A549 (cell line): Measurements from ENCODE around the gene BLACAT1.

Experiments used
- CTCF ChIP-seq: fragments of >200 bp; sonication (Bioruptor Twin); formaldehyde crosslinking; IDR thresholded peaks from 3 replicates; pipeline ENCODE4 v1.5.1; 2016
- EP300 ChIP-seq, 2 experiments: fragments of >200 bp; sonication (Bioruptor Twin); formaldehyde crosslinking; IDR thresholded peaks; 2 replicates in 1 of 2; 3 replicates in 1 of 2; pipeline ENCODE4 v1.6.1; 2016 to 2017
- HOXB5 ChIP-seq: fragments of 250-450 bp; sonication (Bioruptor Pico); IDR thresholded peaks from 2 replicates; pipeline ENCODE4 v1.5.0; 2020; ENCODE audit warnings: mild to moderate bottlenecking, moderate library complexity
- MAFK ChIP-seq: fragments of 450-650 bp; IDR thresholded peaks from 2 replicates; pipeline ENCODE4 v1.6.1; 2014; ENCODE audit not compliant: partially characterized antibody
- NR3C1 ChIP-seq: fragments of >200 bp; sonication (Bioruptor Twin); formaldehyde crosslinking; IDR thresholded peaks from 3 replicates; pipeline ENCODE4 v1.6.1; 2017
- RARB ChIP-seq: fragments of 250-450 bp; sonication (Bioruptor Pico); IDR thresholded peaks from 2 replicates; pipeline ENCODE4 v1.8.0; 2021; ENCODE audit warnings: mild to moderate bottlenecking, moderate library complexity
- RCOR1 ChIP-seq: fragments of 150-350 bp; IDR thresholded peaks from 2 replicates; pipeline ENCODE4 v1.6.1; 2014; ENCODE audit warnings: antibody characterized with exemption, low read length, low read depth
- SMC3 ChIP-seq: fragments of >200 bp; sonication (Bioruptor Twin); formaldehyde crosslinking; IDR thresholded peaks from 3 replicates; pipeline ENCODE4 v1.6.1; 2018; ENCODE audit warnings: inconsistent platforms
- ZC3H11A ChIP-seq: fragments of 450-650 bp; IDR thresholded peaks from 2 replicates; pipeline ENCODE4 v1.6.1; 2014; ENCODE audit warnings: antibody characterized with exemption, mild to moderate bottlenecking
- ZFP36 ChIP-seq: fragments of 450-650 bp; IDR thresholded peaks from 2 replicates; pipeline ENCODE4 v1.6.1; 2014; ENCODE audit warnings: borderline replicate concordance; ENCODE audit not compliant: partially characterized antibody

- no peak for TF ChIP-seq HOXB5 (CRISPR knock-in tag)
- TF ChIP-seq ZFP36 = no peak
- no peak for TF ChIP-seq SMC3
- no peak for TF ChIP-seq CTCF
- TF ChIP-seq RARB (CRISPR knock-in tag) = no peak
- TF ChIP-seq ZC3H11A = no peak
- TF ChIP-seq NR3C1 = no peak
- no peak for TF ChIP-seq RCOR1
- TF ChIP-seq EP300 (IDR thresholded peaks at IDR 0.05) = no peak
- TF ChIP-seq MAFK = no peak
Observed at GRCh38 chr1:205495237-205495823, 39.5 kb upstream of the BLACAT1 start.
